Keratinocyte (primary cell): ENCODE measurements around the gene HERC2. TPM values are rescaled to one million over a fixed set of nuclear protein-coding genes. Genes with fewer than 3 reads are reported as not detected.
"Not testable (repeated sequence)": the region's sequence is repeated elsewhere in the genome, so short reads cannot be mapped to it uniquely, and the experiment has no call there.

ENCODE experiments used
- DNase-seq: peaks from one replicate; pipeline ENCODE4 v3.0.0-alpha.2; 2011; ENCODE audit warnings: low read depth, missing footprints, low spot score
- FAIRE-seq: peaks from 2 replicates; lab custom pipeline; 2011; peaks lifted over from hg19 to GRCh38; lab: Jason Lieb, UNC
- H2AFZ ChIP-seq: 2 replicates; pipeline ENCODE4 v1.6.0; 2012; ENCODE audit warnings: low read length, control low read depth, inconsistent platforms; ENCODE audit not compliant: control insufficient read depth
- H3K27ac ChIP-seq: 2 replicates; pipeline ENCODE4 v1.5.1; 2011; ENCODE audit warnings: low read length; ENCODE audit not compliant: control insufficient read depth, insufficient read depth
- H3K27me3 ChIP-seq: 3 replicates; pipeline ENCODE4 v1.6.0; 2011; ENCODE audit warnings: low read length; ENCODE audit not compliant: control insufficient read depth, insufficient read depth; ENCODE audit errors: extremely low read depth
- H3K36me3 ChIP-seq, 2 experiments: 2 replicates in 1 of 2; 3 replicates in 1 of 2; pipeline ENCODE4 v1.5.1; 2011; ENCODE audit warnings: low read length in 2 of 2, mild to moderate bottlenecking in 1 of 2; ENCODE audit not compliant: control insufficient read depth in 2 of 2, insufficient read depth in 2 of 2; ENCODE audit errors: extremely low read depth in 1 of 2
- H3K4me1 ChIP-seq: 3 replicates; pipeline ENCODE4 v1.5.1; 2011; ENCODE audit warnings: low read length; ENCODE audit not compliant: control insufficient read depth, insufficient read depth; ENCODE audit errors: extremely low read depth
- H3K4me2 ChIP-seq: 3 replicates; pipeline ENCODE4 v1.6.0; 2011; ENCODE audit warnings: low read depth, low read length; ENCODE audit not compliant: control insufficient read depth, insufficient read depth; ENCODE audit errors: extremely low read depth
- H3K4me3 ChIP-seq, 3 experiments: fragments of 200-600 bp in 1 of 3; sonication (generic) in 1 of 3; 2 replicates in 2 of 3; 3 replicates in 1 of 3; pipeline ENCODE4 v1.5.1; 2011 to 2016; ENCODE audit warnings: low read length in 3 of 3, mild to moderate bottlenecking in 3 of 3, control low read depth in 2 of 3, inconsistent platforms in 1 of 3, low read depth in 1 of 3, mixed read lengths in 1 of 3, mixed run types in 1 of 3, moderate library complexity in 1 of 3; ENCODE audit not compliant: control insufficient read depth in 2 of 3, insufficient read depth in 2 of 3; ENCODE audit errors: extremely low read depth in 1 of 3
- H3K79me2 ChIP-seq: 2 replicates; pipeline ENCODE4 v1.6.0; 2012; ENCODE audit warnings: low read length; ENCODE audit not compliant: control insufficient read depth, insufficient read depth
- H3K9ac ChIP-seq: 3 replicates; pipeline ENCODE4 v1.6.0; 2011; ENCODE audit warnings: low read length; ENCODE audit not compliant: control insufficient read depth, insufficient read depth; ENCODE audit errors: extremely low read depth
- H3K9me1 ChIP-seq: 3 replicates; pipeline ENCODE4 v1.6.0; 2011; ENCODE audit warnings: low read length; ENCODE audit not compliant: control insufficient read depth, insufficient read depth; ENCODE audit errors: extremely low read depth
- H3K9me3 ChIP-seq: 2 replicates; pipeline ENCODE4 v1.5.1; 2012; ENCODE audit warnings: low read depth, low read length; ENCODE audit not compliant: control insufficient read depth
- H4K20me1 ChIP-seq: 3 replicates; pipeline ENCODE4 v1.6.0; 2011; ENCODE audit warnings: low read length; ENCODE audit not compliant: control insufficient read depth, insufficient read depth; ENCODE audit errors: extremely low read depth
- EZH2 ChIP-seq: IDR thresholded peaks from one replicate; pipeline ENCODE4 v1.6.1; 2012; ENCODE audit warnings: inconsistent platforms, mild to moderate bottlenecking, low read length, moderate library complexity
- dilution Hi-C: fragments of 300-500 bp; cut with MboI; formaldehyde crosslinking; loops from one replicate; pipeline ENCODE4 v1.7.0; 2020; ENCODE audit warnings: low sequenced_read_pairs; ENCODE audit not compliant: extremely low pct_ligation_motif_present
- polyA plus RNA-seq, 5 experiments: library from polyadenylated mRNA; depleted of rRNA in 3 of 5; stranded (reverse) in 3 of 5; stranded (forward) in 1 of 5; unstranded in 1 of 5; fragments of >200 nt; gene quantifications; 1 replicate in 1 of 5; 2 replicates in 3 of 5; 3 replicates in 1 of 5; pipeline versions ENCODE4 v1.2.1 to v1.2.3, GENCODE V29; 2011 to 2012; ENCODE audit warnings: missing spikeins in 2 of 5, low read depth in 1 of 5, low replicate concordance in 1 of 5
- TF ChIP-seq, protein P1 (sequence below), 3 experiments: IDR thresholded peaks in 1 of 3; conservative IDR thresholded peaks in 1 of 3; optimal IDR thresholded peaks in 1 of 3; 2 replicates in 2 of 3; 3 replicates in 1 of 3; pipeline versions ENCODE3 to v1.5.1; 2011; ENCODE audit warnings: low read length in 3 of 3, mild to moderate bottlenecking in 3 of 3, moderate library complexity in 2 of 3, control low read depth in 1 of 3, inconsistent platforms in 1 of 3; ENCODE audit not compliant: insufficient read depth in 2 of 3; ENCODE audit errors: extremely low read depth in 1 of 3

HERC2 gene
- polyA plus RNA-seq, 1 donor (not counting 4 experiments of a cell fraction or from before 2014, with no cell fraction given), result 12.4 TPM

- Histone ChIP-seq H4K20me1 (no peaks in the 10 kb centered on the region), H3K27ac (no peak overlapping the region), H3K36me3 (peaks cover 14 to 16% of the 10 kb centered on the region in 2 experiments), H3K4me2 (no peak overlapping the region), H3K79me2 (no peaks in the 10 kb centered on the region), H3K4me1 (no peaks in the 10 kb centered on the region), H3K9me1 (no peaks in the 10 kb centered on the region), H3K9me3 (no peaks in the 10 kb centered on the region), H3K27me3 (no peaks in the 10 kb centered on the region), H3K4me3 (no peak overlapping the region), H2AFZ (no peak overlapping the region), H3K9ac (no peak overlapping the region)
- dilution Hi-C loops, result no loop called here
- DNase-seq, result no peak
- FAIRE-seq, result no peak
- TF ChIP-seq EZH2, result no peak
- TF ChIP-seq, protein P1, sequence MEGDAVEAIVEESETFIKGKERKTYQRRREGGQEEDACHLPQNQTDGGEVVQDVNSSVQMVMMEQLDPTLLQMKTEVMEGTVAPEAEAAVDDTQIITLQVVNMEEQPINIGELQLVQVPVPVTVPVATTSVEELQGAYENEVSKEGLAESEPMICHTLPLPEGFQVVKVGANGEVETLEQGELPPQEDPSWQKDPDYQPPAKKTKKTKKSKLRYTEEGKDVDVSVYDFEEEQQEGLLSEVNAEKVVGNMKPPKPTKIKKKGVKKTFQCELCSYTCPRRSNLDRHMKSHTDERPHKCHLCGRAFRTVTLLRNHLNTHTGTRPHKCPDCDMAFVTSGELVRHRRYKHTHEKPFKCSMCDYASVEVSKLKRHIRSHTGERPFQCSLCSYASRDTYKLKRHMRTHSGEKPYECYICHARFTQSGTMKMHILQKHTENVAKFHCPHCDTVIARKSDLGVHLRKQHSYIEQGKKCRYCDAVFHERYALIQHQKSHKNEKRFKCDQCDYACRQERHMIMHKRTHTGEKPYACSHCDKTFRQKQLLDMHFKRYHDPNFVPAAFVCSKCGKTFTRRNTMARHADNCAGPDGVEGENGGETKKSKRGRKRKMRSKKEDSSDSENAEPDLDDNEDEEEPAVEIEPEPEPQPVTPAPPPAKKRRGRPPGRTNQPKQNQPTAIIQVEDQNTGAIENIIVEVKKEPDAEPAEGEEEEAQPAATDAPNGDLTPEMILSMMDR (optimal IDR thresholded peaks at IDR 0.05 in 1 of 3, IDR thresholded peaks at IDR 0.05 in 1 of 3, conservative IDR thresholded peaks at IDR 0.05 in 1 of 3; ENCODE audit: extremely low read depth in 1 of 3, insufficient read depth in 2 of 3, low read length in 3 of 3), result no peak
These were observed 143.7 kb downstream of the HERC2 start for GRCh38 chr15:28178290-28178689.

- Histone ChIP-seq H3K9ac (no peak overlapping the region), H3K9me3 (no peaks in the 10 kb centered on the region), H3K36me3 (peaks cover 11 to 12% of the 10 kb centered on the region in 2 experiments), H3K27ac (no peak overlapping the region), H2AFZ (no peak overlapping the region), H3K79me2 (no peaks in the 10 kb centered on the region), H3K9me1 (no peaks in the 10 kb centered on the region), H3K4me2 (no peak overlapping the region), H3K4me1 (no peaks in the 10 kb centered on the region), H3K27me3 (no peaks in the 10 kb centered on the region), H4K20me1 (no peaks in the 10 kb centered on the region), H3K4me3 (no peak overlapping the region)
- DNase-seq (no peak), FAIRE-seq (no peak)
- TF ChIP-seq, protein P1 (optimal IDR thresholded peaks at IDR 0.05 in 1 of 3, IDR thresholded peaks at IDR 0.05 in 1 of 3, conservative IDR thresholded peaks at IDR 0.05 in 1 of 3; ENCODE audit: extremely low read depth in 1 of 3, insufficient read depth in 2 of 3, low read length in 3 of 3), result no peak
- TF ChIP-seq EZH2, result no peak
- dilution Hi-C loops, result no loop called here
These were observed 152.6 kb downstream of the HERC2 start for GRCh38 chr15:28169366-28169765.

GRCh38 chr15:28168405-28169121 is 153.4 kb downstream of the HERC2 start:
- H3K9ac ChIP-seq, H3K9me1 ChIP-seq, H3K27ac ChIP-seq, H3K4me1 ChIP-seq, H3K79me2 ChIP-seq, FAIRE-seq, dilution Hi-C loops, H3K27me3 ChIP-seq, H3K4me3 ChIP-seq, H3K9me3 ChIP-seq, H4K20me1 ChIP-seq, H2AFZ ChIP-seq, H3K4me2 ChIP-seq, DNase-seq: not testable (repeated sequence)
- peaks cover 11 to 16% of the 10 kb centered on the region in 2 experiments for H3K36me3 ChIP-seq
